Stimulated activated naive CD8-positive, alpha-beta T cell treated with anti-CD3 and anti-CD28 coated beads, Interleukin-15, Interleukin-2, amounts not matched to agents 100 U/mL and 50 U/mL, for 24 hours (primary cell): ENCODE results near the gene TRAIP.
"Not testable (repeated sequence)": the region's sequence is repeated elsewhere in the genome, so short reads cannot be mapped to it uniquely, and the experiment has no call there.

Experiments used
- ATAC-seq: fragments of 150-1000 bp; cut with Tn5 transposase; one replicate; pipeline ENCODE4 v1.10.0; 2021
- DNase-seq: peaks from one replicate; pipeline ENCODE4 v3.0.0; 2021

Gene TRAIP

DNA sequence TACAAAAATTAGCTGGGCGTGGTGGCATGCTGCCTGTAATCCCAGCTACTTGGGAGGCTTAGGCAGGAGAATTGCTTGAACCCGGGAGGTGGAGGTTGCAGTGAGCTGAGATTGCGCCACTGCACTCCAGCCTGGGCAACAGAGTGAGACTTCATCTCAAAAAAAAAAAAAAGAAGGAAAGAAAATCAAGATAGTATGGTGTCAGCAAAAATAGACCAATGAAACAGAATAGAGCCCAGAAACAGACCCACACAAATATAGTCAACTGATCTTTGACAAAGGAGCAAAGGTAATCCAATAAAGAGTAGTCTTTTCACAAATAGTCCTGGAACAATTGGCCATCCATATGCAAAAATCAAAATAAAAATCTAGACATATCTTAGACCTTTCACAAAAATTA is 33.2 kb downstream of the TRAIP start:
- not testable (repeated sequence) for ATAC-seq

DNA sequence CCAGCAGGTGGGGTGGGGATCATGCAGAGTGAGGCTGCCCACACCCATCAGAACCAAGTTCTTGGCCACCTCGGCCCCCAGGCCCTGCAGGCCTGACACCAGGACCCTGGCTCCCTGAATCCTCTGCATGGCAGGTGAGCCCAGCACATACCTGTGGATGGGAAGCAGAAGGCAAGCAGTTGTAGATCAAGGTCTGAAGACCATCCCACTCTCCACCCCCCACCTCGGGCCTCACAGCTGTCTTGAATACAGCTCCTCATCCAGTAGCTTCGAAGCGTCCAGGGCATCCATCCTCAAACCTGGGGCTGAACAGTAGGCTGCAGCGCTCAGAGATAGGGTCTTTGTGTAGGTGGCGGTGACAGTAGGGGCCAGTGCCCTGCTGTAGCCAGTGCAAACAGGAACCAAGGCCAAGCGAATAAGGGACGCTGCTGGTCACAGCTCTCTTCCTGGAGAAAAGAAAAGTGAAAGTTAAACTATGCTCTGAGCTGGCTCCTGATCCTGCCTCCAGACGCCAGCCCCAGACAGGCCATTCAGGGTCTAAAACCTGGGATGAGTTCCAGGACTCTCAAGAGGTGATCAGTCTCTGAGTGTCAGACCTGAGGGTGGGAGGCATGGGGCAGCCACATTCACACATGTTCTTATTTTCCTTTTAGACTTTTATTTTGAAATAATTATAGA is 42.7 kb downstream of the TRAIP start, which contains the start of gene UBA7:
TSS of gene UBA7 (minus strand) at position 457 of the 678 bp plus-strand sequence. CDS start at position 291, 166 bp downstream.
- DNase-seq = peak; percentile 41
- ATAC-seq = peak; percentile 75

More for the DNA sequence above, 33.2 kb downstream of the TRAIP start:
- DNase-seq = not testable (repeated sequence)

DNA sequence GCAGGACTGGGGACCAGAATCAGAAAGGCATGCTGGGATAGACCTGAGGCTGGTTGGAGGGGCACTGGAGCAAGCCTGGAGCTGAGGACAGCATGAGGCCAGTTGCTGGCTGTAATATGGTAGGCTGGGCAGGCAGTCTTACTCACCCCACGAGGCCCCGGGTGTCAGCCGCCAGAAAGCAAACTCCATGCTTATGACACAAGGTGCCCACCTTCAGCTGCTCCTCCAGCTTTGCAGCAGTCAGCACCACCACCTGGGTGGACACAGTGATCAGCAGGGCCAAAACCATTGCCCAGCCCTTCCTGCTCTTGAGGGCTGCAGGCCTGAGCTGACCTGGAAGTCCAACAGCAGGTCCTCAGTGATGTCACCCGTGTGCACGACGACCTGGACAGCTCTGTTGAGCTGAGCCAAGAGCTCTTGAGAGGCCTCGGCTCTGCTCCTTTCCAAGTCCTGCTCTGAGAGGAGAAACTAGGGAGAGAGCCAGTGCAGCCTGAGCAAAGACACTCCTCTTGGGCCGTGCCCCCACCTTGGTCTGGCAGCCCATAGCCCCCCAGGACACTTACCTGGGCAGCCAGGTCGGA is 43.4 kb downstream of the TRAIP start:
- ATAC-seq (no peak), DNase-seq (no peak)

DNA sequence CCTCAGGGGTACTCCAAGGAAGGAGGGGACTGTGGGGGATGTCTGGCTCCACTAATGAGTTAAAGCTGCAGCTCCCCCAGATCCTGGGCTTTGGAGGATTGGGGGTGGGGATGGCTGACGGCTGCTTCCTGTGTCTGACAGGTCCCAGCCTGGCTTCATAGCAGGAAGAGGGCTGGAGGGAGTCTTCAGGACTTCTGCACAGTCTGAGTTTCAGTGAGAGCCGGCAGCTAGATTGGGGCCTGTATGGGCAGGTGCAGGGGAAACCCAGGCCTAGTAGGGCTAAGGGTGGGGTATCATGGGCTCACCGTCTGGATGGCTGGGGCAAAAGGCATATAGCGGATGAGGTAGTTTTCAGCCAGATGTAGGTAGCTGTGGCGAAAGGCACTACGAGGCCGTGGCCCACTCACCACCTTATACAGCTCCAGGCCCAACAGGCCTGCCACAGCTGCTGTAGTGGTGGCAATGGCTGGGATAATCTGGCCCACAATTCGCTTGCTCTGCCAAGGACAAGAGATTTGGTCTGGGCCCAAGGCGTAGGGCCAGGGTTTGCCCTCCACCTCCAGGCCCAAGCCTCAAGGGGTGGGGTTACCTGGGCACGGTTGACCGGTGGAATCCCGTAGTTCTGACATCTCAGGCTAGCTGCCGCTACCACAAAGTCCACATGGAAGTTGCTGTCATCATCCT is 48.8 kb downstream of the TRAIP start:
- ATAC-seq = no peak
- DNase-seq = no peak

DNA sequence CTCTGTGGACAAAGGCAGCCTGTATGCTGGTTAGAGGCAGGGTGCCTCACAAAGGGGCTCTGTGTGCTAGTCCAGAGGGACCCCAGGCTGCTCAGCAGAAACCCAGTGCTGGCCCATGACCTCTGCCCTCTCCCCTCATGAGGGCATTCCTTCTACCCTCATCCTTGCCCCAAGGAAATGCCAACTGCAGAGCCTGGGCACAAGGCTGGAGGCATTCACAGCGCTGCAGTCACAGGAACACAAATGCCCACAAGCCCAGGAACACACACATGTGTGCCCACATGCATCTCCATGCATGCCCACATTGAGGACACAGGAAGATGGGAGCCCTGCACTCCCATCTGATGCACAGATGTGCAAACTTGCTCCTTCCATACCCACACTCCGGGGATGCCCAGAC is 49.5 kb downstream of the TRAIP start:
- DNase-seq (no peak), ATAC-seq (no peak)

DNA sequence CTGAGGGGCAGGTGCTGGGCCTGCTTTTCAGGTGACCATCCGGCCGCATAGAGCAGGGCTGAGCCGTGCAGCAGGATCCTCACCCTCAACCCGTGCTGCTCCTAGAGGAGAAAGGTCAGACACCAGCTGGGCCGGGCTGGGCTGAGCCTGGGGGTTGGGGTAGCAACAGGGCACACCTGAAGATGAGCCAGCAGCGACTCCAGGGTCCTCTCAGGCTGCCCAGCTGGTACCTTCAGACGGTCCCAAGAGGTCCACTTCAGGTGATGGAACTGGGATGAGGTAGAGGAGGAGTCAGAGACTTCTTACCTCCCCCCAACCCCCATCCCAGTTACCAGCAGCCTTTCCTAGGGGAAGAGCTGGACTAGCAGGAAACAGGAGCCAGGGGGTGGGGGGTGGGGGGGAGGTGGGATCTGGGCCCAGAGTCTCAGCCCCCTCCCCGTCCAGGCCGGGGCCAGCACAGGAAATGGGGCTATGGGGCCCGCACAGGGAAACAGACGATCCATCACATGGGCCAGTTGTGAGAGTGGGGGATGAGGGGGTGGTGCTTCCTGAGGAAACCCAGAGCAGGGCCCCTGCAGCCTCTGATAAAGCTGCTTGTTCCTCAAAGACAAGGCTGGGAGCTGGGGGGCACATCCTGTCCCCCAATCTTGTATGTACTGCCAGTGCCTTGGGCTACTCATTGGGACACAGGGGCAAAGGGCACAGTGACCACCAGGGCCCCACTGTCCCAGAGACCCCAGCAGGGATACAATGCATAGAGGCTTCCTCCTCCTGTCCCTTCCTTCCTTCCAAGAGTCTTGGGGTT is 50.3 kb downstream of the TRAIP start:
- DNase-seq (peak; percentile 42), ATAC-seq (no peak)

DNA sequence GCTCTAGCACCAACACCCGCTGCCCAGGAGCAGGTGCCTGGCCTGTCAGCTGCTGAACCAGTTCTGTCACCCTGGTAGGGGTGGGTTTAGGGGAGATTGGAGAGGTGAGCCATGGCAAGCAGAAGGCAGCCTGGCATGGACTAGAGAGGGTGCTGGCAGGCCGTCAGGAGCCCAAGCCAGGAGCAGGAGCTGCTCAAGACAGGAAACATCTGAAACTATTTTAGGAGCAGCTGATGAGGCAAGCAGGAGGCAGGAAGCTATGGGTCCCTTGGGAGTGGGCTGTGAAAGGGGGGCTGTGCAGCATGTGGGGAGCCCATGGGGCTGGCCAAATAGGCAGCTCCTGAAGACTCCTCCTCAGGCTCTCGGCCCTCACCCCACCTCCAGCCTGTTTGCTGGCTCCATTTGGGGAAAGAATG is 51.0 kb downstream of the TRAIP start:
- DNase-seq (no peak), ATAC-seq (no peak)

DNA sequence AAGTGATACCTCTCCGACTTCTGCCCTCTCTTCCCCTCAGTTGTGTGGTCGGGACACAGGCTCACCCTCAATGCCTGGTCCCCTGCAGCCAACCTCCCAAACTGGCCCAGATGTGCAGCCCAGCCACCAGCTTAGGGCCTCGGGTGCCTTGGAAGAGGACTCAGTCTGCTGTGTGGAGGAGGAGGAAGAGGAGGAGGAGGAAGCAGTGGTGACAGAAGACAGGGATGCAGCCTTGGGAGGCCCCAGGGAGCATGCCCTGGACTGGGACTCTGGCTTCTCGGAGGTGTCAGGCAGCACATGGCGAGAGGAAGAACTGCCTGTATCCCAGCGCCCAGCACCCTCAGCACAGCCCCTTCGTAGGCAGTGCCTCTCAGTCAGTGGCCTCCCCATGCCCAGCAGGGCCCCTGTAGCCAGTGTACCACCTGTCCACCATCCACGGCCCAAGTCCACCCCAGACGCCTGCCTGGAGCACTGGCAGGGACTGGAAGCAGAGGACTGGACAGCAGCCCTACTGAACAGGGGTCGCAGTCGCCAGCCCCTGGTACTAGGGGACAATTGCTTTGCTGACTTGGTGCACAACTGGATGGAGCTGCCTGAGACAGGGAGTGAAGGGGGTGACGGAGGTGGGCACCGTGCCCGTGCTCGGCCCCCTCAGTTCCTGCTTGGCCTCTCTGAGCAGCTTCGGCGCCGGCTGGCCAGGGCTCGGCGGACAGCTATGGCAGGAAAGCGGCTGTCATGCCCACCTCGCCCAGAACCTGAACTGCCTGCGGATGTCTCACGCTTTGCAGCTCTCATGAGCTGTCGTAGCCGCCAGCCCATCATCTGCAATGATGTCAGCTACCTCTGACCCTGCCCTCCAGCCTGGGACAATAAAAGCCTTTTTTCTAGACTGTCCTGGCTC is 52.0 kb downstream of the TRAIP start:
- ATAC-seq (no peak), DNase-seq (no peak)

DNA sequence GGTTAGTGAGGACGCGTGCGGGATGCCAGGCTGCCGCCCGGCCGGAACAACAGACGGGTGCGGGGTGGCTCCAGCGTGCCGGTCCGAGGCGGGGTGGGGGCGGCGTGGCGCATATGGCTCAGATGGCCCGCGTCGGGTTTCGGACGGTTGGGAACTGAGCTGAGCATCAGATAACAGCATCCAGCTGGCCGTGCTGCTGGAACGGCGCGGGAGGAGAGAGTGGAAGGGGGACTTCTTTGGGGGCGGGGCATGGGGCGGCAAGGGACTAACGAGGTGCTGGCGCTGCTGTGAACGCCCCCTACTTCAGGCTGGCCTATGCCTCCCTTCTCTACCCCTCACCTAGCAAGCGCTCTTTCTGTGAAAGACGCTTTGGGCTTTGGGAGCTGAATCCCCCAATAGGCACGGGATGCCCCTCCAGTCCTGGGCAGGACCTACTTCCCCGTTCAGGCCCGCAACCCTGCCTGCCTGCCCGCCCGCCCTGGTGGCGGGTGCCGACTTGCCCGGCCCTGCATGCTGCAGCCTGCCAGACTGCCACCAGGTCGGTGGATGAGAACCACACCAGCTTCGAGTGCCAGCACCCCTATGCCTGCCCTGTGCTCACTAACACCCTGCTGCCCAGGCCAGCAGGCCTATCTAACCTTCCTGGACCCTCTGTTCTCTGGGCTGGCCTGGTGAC is 52.8 kb downstream of the TRAIP start:
- ATAC-seq (no peak), DNase-seq (peak; percentile 54)

DNA sequence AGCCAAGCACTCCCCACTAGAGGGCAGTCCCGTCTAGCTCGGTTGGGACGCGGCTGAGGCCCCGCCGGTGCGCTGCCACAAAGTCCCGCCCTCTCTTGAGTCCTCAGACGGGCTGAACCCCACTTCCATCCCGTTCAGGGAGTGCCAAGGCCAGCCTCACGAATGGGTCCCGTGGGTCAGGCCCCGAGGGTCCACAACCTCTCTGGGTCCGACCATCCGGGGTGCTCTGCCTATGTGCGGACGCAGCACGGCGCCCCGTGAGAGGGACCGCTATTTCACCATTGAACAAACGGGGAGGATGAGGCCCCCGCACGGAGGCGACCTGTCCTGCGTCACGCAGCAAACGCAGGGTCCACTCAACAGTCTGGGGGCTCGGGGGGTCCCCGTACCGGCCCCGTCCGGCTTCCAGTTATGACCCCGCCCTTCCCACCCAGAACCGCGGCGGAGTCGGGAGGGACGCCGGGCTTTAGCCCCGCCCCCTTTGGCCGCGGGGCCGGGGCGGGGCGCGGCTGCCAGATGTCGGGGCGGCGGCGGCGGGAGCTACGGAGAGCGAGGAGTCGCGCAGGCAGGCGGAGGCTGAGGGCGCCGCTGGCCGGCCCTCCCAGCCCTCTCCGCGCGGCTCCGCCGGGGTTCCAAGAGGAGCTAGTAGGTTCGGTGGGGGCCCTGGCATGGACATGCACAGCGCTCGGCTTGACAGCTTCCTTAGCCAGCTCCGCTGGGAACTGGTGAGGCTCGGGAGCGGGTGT is 53.5 kb downstream of the TRAIP start, which contains the start of gene INKA1:
TSS of gene INKA1 (plus strand) at position 543 of the 746 bp plus-strand sequence. CDS start at position 675, 132 bp downstream.
- ATAC-seq (peak; percentile 79), DNase-seq (peak; percentile 92)

DNA sequence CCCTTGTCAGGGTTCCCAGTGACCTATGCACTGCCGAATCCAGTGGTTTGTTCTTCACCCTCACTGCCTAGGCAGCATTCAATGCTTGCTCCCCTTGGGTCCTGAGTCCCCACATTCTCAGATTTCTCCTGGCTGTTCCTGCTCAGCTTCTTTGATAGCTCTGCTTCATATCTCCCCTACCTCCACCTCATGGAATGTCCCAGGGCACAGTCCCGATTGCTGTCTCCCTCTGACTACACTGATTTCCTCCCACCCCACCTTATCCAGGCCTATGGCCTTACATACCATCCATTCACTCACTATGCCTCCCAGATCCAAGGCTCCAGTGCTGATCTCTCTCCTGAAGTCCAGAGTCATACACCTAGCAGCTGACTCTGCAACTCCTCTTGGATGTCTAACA is 55.2 kb downstream of the TRAIP start:
- ATAC-seq = no peak
- DNase-seq = no peak

DNA sequence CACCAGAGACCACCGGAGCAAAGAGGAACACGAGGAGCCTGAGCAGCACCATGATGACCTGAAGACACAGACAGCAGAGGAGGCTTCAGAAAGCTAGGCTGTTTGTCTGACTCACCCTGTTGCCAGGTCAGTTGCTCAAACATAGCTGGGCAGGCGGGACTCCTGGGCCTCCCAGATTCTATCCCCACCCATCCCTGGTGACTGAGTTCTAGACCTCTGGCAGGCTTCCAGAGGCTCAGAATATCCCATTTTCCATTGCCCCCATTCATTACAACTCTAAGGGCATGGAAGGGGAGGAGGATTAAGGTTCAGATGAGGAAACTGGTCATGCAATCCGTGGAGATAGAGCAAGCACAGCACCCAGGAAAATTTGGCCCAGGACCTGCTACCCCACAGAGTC is 56.6 kb downstream of the TRAIP start, which contains the start of gene CDHR4:
TSS of gene CDHR4 (minus strand) at position 113 of the 400 bp plus-strand sequence. CDS start at position 52, 61 bp downstream.
- DNase-seq = no peak
- ATAC-seq = no peak

DNA sequence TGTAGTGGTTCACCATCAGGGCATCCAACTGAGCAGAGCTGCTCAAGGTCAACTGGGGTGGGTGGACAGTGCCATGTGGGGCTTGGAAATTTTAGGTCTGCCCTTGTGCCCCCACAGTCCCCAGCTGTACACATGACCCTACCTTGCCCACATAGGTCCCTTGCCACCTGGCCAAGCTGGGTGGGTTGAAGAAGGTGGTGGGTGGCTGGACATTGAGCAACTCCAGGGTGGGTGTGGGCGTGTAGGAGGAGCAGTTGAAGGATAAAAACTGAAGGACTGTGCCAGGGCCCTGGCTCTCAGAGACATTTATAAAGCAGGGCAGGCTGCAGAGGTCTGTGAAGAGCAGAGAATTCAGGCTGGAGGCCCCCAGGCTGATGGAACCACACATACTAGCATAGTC is 57.3 kb downstream of the TRAIP start:
- ATAC-seq (no peak), DNase-seq (no peak)

DNA sequence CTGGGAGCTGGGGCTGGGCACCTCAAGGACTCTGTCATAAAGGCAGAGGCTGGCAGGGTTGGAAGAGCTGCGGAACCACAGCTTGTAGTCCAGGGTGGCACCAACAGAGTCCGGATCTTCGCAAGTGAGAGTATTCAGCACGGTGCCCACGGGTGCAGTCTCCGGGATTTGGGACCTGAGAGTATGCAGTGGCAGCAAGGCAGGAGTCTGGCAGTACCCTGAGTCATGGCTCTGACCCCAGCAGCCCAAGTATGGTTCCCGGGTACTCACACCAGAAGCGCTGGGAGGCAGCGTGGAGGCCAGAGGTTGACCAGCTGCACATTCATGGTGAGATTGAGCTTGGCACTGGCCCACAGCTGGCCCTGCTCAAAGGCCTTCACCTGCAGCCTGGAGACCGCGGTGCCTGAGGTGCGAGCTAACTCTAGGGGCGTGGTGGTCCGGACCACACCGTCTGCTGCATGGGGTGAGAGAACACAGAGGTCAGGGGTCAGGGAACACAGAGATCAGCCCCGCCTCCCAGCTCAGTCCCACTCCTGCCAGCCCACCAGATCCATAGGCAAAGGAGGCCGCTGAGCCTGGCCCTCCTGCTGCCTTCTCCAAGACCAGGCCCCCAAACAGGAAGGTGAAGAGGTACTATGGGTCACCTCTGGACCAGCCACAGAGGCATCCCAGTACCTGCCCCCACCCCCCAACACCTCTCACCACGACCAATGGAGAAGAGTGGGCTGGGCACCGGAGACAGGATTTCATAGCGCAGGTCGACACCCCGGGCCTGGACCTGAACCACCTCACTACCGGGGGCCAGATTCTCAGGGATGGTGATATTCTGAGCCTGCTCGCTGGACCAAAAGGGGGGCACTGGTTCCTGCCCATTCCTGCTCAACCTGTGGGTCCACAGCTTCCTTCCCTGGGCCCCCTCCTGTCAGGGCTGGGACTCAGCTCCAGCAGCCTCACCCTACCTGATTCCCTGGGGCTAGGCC is 61.1 kb downstream of the TRAIP start:
- DNase-seq = no peak
- ATAC-seq = no peak

DNA sequence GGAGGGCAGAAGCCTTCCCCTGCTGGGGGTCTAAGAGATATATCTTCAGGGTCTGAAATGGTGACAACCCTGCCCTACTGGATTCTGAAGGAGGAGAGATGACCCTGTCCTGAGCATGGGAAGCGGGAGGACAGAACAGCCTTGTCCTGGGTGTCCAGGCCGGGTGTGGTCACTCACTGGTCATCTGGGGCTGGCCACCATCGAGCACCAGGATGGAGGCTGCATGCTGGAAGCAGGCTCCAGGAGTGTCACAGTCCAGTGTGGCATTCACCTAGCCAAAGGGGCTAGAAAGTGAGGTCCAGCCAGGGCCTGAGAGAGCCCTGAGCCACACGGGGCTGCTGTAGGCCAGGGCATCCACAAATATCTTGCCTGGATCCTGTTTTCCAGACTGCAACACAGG is 61.9 kb downstream of the TRAIP start:
- ATAC-seq (no peak), DNase-seq (no peak)

DNA sequence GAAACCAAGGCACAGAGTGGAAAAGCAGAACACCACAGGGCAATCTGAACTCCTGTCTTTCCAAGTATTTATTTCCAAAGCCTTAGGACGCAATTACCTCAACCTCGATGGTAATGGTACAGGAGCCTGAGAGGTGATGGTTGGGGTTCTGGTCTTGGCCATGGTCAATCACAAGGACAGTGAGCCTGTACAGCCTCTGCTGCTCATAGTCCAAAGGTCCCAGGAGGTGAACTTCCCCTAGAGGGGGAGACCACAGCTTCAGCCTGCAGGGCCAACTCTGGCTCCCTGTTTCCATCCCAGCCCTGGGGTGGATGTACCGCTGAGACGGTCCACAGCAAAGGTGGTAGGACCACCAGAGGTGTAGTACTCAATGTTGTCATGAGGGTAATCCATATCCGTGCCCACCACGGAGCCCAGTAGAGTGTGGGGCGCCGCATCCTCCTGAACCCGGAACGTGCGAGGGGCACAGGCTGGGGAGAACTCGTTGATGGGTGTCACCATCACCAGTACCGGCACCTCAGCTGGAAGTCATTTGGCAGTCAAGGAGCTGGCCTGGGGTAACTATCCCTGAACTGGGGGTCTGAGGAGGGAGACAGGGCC is 62.8 kb downstream of the TRAIP start:
- DNase-seq = no peak
- no peak for ATAC-seq

DNA sequence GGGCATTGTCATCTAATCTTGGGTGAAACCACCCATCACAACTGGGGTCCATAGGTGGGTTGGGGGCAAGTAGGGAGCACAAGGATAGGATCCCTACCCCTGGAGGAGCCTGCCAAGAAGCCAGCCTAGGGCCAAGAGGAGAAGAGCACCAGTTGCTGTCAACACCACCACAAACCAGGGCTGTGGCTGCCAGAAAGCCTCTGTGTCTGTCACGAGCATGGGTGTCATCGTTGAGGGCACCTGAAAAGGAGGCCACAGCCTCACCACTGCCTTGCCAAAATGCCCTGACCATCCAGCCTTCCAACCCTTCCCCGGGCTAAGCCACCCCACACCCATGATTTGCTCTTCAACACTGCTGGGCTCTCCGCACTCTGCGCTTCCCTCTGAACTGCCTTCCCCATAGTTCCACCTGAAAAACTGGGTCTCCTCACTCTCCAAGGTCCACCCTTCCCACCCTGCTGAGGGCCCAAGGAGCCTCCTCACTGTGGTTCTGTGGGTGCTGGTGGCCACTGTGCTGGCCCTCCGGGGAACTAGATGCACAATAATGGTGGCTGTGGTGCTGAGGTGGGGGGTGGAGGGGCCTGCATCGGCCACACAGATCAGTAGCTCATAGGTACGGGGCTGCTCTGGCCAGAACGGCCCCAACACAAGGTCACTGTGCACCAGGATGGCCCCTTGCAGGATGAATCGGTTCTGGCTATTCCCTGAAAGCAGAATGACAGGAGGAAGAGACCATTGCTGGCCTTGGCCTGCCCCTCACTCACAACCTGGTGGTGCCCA is 63.8 kb downstream of the TRAIP start:
- ATAC-seq = no peak
- DNase-seq = no peak
